Measurements from ENCODE around the gene LMX1B.

DNA sequence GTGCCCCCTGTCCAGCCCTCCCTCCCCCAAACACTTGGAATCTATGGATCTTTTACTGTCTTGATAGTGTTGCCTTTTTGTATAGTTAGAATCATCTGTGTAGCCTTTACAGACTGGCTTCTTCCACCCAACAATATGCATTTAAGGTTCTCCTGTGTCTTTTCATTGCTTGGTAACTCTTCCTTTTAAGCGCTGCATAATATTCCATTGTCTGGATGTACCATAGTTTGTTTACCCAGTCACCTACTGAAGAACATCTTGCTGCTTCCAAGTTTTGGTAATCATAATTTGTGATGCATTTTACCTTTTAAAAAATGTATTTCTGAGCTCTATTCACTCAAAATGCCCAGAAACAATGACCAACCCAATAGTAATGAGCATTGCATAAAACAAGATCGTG, 17.7 kb upstream of the LMX1B start:
- no peak for TF ChIP-seq EZH2 (IDR thresholded peaks at IDR 0.05; ENCODE audit: low read length)
- TF ChIP-seq, protein P1, sequence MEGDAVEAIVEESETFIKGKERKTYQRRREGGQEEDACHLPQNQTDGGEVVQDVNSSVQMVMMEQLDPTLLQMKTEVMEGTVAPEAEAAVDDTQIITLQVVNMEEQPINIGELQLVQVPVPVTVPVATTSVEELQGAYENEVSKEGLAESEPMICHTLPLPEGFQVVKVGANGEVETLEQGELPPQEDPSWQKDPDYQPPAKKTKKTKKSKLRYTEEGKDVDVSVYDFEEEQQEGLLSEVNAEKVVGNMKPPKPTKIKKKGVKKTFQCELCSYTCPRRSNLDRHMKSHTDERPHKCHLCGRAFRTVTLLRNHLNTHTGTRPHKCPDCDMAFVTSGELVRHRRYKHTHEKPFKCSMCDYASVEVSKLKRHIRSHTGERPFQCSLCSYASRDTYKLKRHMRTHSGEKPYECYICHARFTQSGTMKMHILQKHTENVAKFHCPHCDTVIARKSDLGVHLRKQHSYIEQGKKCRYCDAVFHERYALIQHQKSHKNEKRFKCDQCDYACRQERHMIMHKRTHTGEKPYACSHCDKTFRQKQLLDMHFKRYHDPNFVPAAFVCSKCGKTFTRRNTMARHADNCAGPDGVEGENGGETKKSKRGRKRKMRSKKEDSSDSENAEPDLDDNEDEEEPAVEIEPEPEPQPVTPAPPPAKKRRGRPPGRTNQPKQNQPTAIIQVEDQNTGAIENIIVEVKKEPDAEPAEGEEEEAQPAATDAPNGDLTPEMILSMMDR (optimal IDR thresholded peaks at IDR 0.05 in 1 of 3, IDR thresholded peaks at IDR 0.05 in 1 of 3, conservative IDR thresholded peaks at IDR 0.05 in 1 of 3; ENCODE audit: extremely low read depth in 1 of 3, insufficient read depth in 2 of 3, low read length in 3 of 3), result no peak
